Activated CD8-positive, alpha-beta T cell treated with anti-CD3 and anti-CD28 coated beads for 36 hours (primary cell): ENCODE results near the gene STK38L. TPM values are rescaled to one million over a fixed set of nuclear protein-coding genes. Genes with fewer than 3 reads are reported as not detected.

Experiments used
- ATAC-seq: fragments of 200-7000 bp; cut with Tn5 transposase; one replicate; pipeline ENCODE4 v1.10.0; 2021; ENCODE audit warnings: mild to moderate bottlenecking, moderate library complexity
- CTCF ChIA-PET: fragments of 350-600 bp; sonication (Branson Sonifier 250); formaldehyde crosslinking; loops from one replicate; lab custom pipeline; 2021; ENCODE audit warnings: antibody characterized with exemption; lab: Charles Lee
- POLR2A ChIA-PET: fragments of 350-600 bp; sonication (Branson Sonifier 250); formaldehyde crosslinking; loops from one replicate; lab custom pipeline; 2021; ENCODE audit warnings: antibody characterized with exemption; lab: Charles Lee
- DNase-seq: peaks from one replicate; pipeline ENCODE4 v3.0.0-alpha.2; 2020
- H3K27ac Mint-ChIP-seq: one replicate; pipeline ENCODE4 v1.8.0; 2021; ENCODE audit warnings: mild to moderate bottlenecking, mixed read lengths
- H3K27me3 Mint-ChIP-seq: one replicate; pipeline ENCODE4 v1.8.0; 2021; ENCODE audit warnings: mixed read lengths
- H3K36me3 Mint-ChIP-seq: one replicate; pipeline ENCODE4 v1.8.0; 2021; ENCODE audit warnings: low read depth, mixed read lengths
- H3K4me1 Mint-ChIP-seq: one replicate; pipeline ENCODE4 v1.8.0; 2021; ENCODE audit warnings: low read depth, mixed read lengths
- H3K4me3 Mint-ChIP-seq: one replicate; pipeline ENCODE4 v1.8.0; 2021; ENCODE audit warnings: mild to moderate bottlenecking, moderate library complexity, mixed read lengths
- H3K9me3 Mint-ChIP-seq: one replicate; pipeline ENCODE4 v1.8.0; 2021; ENCODE audit warnings: mixed read lengths
- intact Hi-C: fragments of 100-400 bp; cut with micrococcal nuclease; formaldehyde crosslinking; loops from one replicate; pipeline ENCODE4 v1.10.0; 2022
- total RNA-seq, 2 experiments: library from RNA; stranded (reverse); gene quantifications; one replicate each; pipeline ENCODE4 v1.2.3, GENCODE V29; 2021
- TF ChIP-seq, protein P1 (sequence below): fragments of 200-600 bp; IDR thresholded peaks from one replicate; pipeline ENCODE4 v1.8.0; 2022; ENCODE audit warnings: antibody characterized with exemption, mild to moderate bottlenecking

STK38L gene
- total RNA-seq, 2 experiments from 2014 or later, result 23.5 to 27.6 TPM

DNA sequence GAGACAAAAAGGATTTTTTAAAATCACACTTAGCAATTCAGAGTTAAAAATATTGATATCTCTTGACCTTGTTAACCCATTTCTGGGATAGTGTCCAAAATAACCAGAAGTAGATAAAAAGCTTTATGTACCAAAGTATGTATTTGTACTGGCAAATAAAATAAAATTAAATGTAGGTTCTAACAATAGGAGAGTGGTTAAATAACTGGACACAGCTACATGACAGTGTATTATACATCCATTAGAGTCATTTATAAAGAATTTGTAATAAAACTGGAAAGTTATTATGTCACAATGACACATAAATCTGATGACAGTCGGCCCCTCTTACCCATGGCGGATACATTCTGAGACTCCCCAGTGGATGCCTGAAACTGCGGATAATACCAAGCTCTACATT, 122.5 kb downstream of the STK38L start:
- intact Hi-C loops, result no loop called here
- TF ChIP-seq, protein P1, sequence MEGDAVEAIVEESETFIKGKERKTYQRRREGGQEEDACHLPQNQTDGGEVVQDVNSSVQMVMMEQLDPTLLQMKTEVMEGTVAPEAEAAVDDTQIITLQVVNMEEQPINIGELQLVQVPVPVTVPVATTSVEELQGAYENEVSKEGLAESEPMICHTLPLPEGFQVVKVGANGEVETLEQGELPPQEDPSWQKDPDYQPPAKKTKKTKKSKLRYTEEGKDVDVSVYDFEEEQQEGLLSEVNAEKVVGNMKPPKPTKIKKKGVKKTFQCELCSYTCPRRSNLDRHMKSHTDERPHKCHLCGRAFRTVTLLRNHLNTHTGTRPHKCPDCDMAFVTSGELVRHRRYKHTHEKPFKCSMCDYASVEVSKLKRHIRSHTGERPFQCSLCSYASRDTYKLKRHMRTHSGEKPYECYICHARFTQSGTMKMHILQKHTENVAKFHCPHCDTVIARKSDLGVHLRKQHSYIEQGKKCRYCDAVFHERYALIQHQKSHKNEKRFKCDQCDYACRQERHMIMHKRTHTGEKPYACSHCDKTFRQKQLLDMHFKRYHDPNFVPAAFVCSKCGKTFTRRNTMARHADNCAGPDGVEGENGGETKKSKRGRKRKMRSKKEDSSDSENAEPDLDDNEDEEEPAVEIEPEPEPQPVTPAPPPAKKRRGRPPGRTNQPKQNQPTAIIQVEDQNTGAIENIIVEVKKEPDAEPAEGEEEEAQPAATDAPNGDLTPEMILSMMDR, result no peak
- Mint-ChIP-seq H3K9me3 (no peaks in the 10 kb centered on the region), H3K27me3 (peaks cover 12% of the 10 kb centered on the region), H3K4me1 (no peaks in the 10 kb centered on the region), H3K36me3 (peaks cover under 1% of the 10 kb centered on the region), H3K4me3 (no peak overlapping the region), H3K27ac (no peak overlapping the region)
- no peak for ATAC-seq
- ChIA-PET CTCF (interaction anchor here (0.6 kb wide), 1 partner anchor 286 kb away, joined by 3 read pairs; no protein-coding TSS in a partner anchor), POLR2A (no interaction called here)
- DNase-seq, result no peak

DNA sequence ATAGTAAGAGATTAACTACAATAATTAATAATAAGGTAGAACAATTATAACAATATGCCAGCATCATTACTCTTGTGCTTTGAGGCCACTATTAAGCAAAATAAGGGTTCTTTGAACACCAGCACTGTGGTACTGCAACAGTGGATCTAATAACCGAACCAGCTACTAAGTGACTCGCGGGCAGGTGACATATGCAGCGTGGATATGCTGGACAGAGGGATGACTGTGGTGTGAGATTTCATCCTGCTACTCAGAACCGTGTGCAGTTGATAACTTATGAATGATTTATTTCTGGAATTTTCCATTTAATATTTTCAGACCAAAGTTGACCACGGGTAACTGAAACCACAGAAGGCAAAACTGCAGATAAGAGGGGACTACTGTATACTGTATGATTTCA, 123.0 kb downstream of the STK38L start:
- no peaks in the 10 kb centered on the region for H3K4me1 Mint-ChIP-seq
- H3K27ac Mint-ChIP-seq, result no peak overlapping the region
- intact Hi-C loops, result no loop called here
- CTCF ChIA-PET, result interaction anchor here (0.6 kb wide), 1 partner anchor 285 kb away, joined by 3 read pairs; no protein-coding TSS in a partner anchor
- DNase-seq (no peak), ATAC-seq (no peak)
- H3K4me3 Mint-ChIP-seq, result no peak overlapping the region
- TF ChIP-seq, protein P1, result no peak
- peaks cover 2% of the 10 kb centered on the region for H3K36me3 Mint-ChIP-seq
- no peaks in the 10 kb centered on the region for H3K9me3 Mint-ChIP-seq
- POLR2A ChIA-PET, result no interaction called here
- H3K27me3 Mint-ChIP-seq, result peaks cover 9% of the 10 kb centered on the region

Other genes with a start within 250 kb of the STK38L start
- 10 to 100 TPM; 36.7 to 37.6 TPM for gene TM7SF3, start 229.9 kb upstream of the STK38L start, total RNA-seq
- gene MED21, start 221.7 kb upstream of the STK38L start, total RNA-seq, result 10 to 100 TPM; 30.4 to 30.6 TPM
- gene C12orf71, start 161.7 kb upstream of the STK38L start, total RNA-seq, result not detected
- gene BMAL2, start 88.5 kb downstream of the STK38L start, total RNA-seq, result 1 to 10 TPM; 7.5 to 9.7 TPM
- gene SMCO2, start 202.4 kb downstream of the STK38L start, total RNA-seq, result under 1 TPM in 1 of 2 experiments, not detected in 1; 0.32 TPM